GM12872 (cell line): ENCODE data around the gene POLR2H.

Experiments used
- CTCF ChIP-seq: IDR thresholded peaks from 3 replicates; pipeline ENCODE4 v1.5.1; 2011; ENCODE audit warnings: low read depth, mild to moderate bottlenecking, low read length, moderate library complexity; ENCODE audit not compliant: insufficient read depth

The POLR2H gene

GRCh38 chr3:184336547-184337398 lies 24.7 kb upstream of the POLR2H start:
- TF ChIP-seq CTCF: no peak

GRCh38 chr3:184337399-184337714 lies 24.2 kb upstream of the POLR2H start, which contains the start of gene FAM131A:
Gene FAM131A (plus strand): TSS chr3:184337600. CDS start chr3:184337631, 31 bp downstream.
- TF ChIP-seq CTCF: no peak

- no peak for TF ChIP-seq CTCF
Observed at GRCh38 chr3:184337981-184338380, 23.5 kb upstream of the POLR2H start.

- TF ChIP-seq CTCF: no peak
Observed at GRCh38 chr3:184338511-184338945, 23.0 kb upstream of the POLR2H start.

GRCh38 chr3:184339001-184339400 lies 22.5 kb upstream of the POLR2H start:
- TF ChIP-seq CTCF: no peak

- TF ChIP-seq CTCF: no peak
Observed at GRCh38 chr3:184341925-184342324, 19.6 kb upstream of the POLR2H start.

GRCh38 chr3:184343200-184343876 lies 18.2 kb upstream of the POLR2H start:
- no peak for TF ChIP-seq CTCF
